NCI-H2107 treated with DMSO at 0.1 percent for 48 hours (cell line): ENCODE results near the gene XPO4.
"Not testable (repeated sequence)": the region's sequence is repeated elsewhere in the genome, so short reads cannot be mapped to it uniquely, and the experiment has no call there.

ENCODE experiments used
- DNase-seq: peaks from one replicate; lab custom pipeline; 2025; ENCODE audit not compliant: unreplicated experiment; lab: John Stamatoyannopoulos, UW

Gene XPO4

GRCh38 chr13:20891034-20891433 lies 11.5 kb downstream of the XPO4 start:
- DNase-seq, result no peak

GRCh38 chr13:20890540-20890939 lies 12.0 kb downstream of the XPO4 start:
- not testable (repeated sequence) for DNase-seq

- DNase-seq, result no peak
Measured at GRCh38 chr13:20882206-20882605, 20.3 kb downstream of the XPO4 start.

GRCh38 chr13:20877902-20878301 lies 24.6 kb downstream of the XPO4 start:
- no peak for DNase-seq

GRCh38 chr13:20876802-20877201 lies 25.7 kb downstream of the XPO4 start:
- DNase-seq, result not testable (repeated sequence)

GRCh38 chr13:20874439-20874838 lies 28.1 kb downstream of the XPO4 start:
- DNase-seq, result not testable (repeated sequence)

GRCh38 chr13:20873348-20873747 lies 29.2 kb downstream of the XPO4 start:
- no peak for DNase-seq

GRCh38 chr13:20870829-20871228 lies 31.7 kb downstream of the XPO4 start:
- DNase-seq, result no peak

GRCh38 chr13:20869540-20869939 lies 33.0 kb downstream of the XPO4 start:
- DNase-seq, result no peak

- DNase-seq, result no peak
Measured at GRCh38 chr13:20867408-20867807, 35.1 kb downstream of the XPO4 start.

GRCh38 chr13:20861666-20862065 lies 40.9 kb downstream of the XPO4 start:
- not testable (repeated sequence) for DNase-seq

GRCh38 chr13:20860844-20861243 lies 41.7 kb downstream of the XPO4 start:
- no peak for DNase-seq

GRCh38 chr13:20856650-20857049 lies 45.9 kb downstream of the XPO4 start:
- no peak for DNase-seq

GRCh38 chr13:20851844-20852402 lies 50.6 kb downstream of the XPO4 start:
- no peak for DNase-seq

- DNase-seq, result no peak
Measured at GRCh38 chr13:20848944-20849343, 53.6 kb downstream of the XPO4 start.

- no peak for DNase-seq
Measured at GRCh38 chr13:20848203-20848602, 54.3 kb downstream of the XPO4 start.

GRCh38 chr13:20847296-20847695 lies 55.2 kb downstream of the XPO4 start:
- no peak for DNase-seq

- DNase-seq, result no peak
Measured at GRCh38 chr13:20843166-20843565, 59.4 kb downstream of the XPO4 start.

GRCh38 chr13:20840568-20840967 lies 62.0 kb downstream of the XPO4 start:
- DNase-seq, result no peak

GRCh38 chr13:20833900-20834679 lies 68.5 kb downstream of the XPO4 start:
- no peak for DNase-seq

- DNase-seq, result no peak
Measured at GRCh38 chr13:20832861-20833260, 69.7 kb downstream of the XPO4 start.

- DNase-seq, result no peak
Measured at GRCh38 chr13:20831933-20832332, 70.6 kb downstream of the XPO4 start.

- no peak for DNase-seq
Measured at GRCh38 chr13:20831254-20831653, 71.3 kb downstream of the XPO4 start.
